ENCODE data around the gene MTMR12. TPM values are rescaled to one million over a fixed set of nuclear protein-coding genes. Genes with fewer than 3 reads are reported as not detected.
A peak's percentile ranks its signal among the peaks of the same experiment; 100 is the strongest.

MTMR12 gene
- total and polyA plus RNA-seq, 2 experiments from 2014 or later: 5.5 to 13.4 TPM

GRCh38 chr5:32311404-32312196 is 1.1 kb downstream of the MTMR12 start:
- in situ Hi-C loops (cut with MboI): loop anchor here (25.0 kb wide), 1 partner anchor 474 kb away; no protein-coding TSS in a partner anchor
- Histone ChIP-seq H3K9ac (peak overlapping the region; percentile 88), H3K27me3 (replicated peaks; ENCODE audit: insufficient read depth) (no peaks in the 10 kb centered on the region), H4K20me1 (ENCODE audit: insufficient read depth) (no peaks in the 10 kb centered on the region), H2AFZ (peak overlapping the region; percentile 85), H3K79me2 (ENCODE audit: insufficient read depth) (peaks cover 55% of the 10 kb centered on the region), H3K36me3 (ENCODE audit: low read depth) (no peaks in the 10 kb centered on the region), H3K4me2 (ENCODE audit: unreplicated experiment) (peak overlapping the region; percentile 100), H3K4me3 (peak overlapping the region; percentile 86), H3K4me1 (ENCODE audit: insufficient read depth) (peaks cover 14% of the 10 kb centered on the region), H3K9me3 (ENCODE audit: low read depth) (no peaks in the 10 kb centered on the region), H3K27ac (peak overlapping the region; percentile 85), H3K9me2 (ENCODE audit: insufficient read depth) (no peaks in the 10 kb centered on the region), H3F3A (ENCODE audit: insufficient read depth) (peaks cover 8% of the 10 kb centered on the region; the same call in 1 of the 2 replicates)
- TF ChIP-seq EZH2 (IDR thresholded peaks at IDR 0.05; ENCODE audit: insufficient read depth, poor library complexity, severe bottlenecking) (no peak), EZH2phosphoT487 (IDR thresholded peaks at IDR 0.05; ENCODE audit: insufficient read depth, low read depth) (no peak)
- DNase-seq: peak; percentile 57
- 24 to 27% methylated on average over 16 of the region's 16 CpGs for WGBS, 2 experiments (ENCODE audit: low coverage in 1 of 2, low lambda C conversion rate in 2 of 2, missing lambda C conversion rate in 2 of 2)

- in situ Hi-C loops (cut with MboI): loop anchor here (25.0 kb wide), 1 partner anchor 472 kb away; no protein-coding TSS in a partner anchor
- Histone ChIP-seq H2AFZ (no peak overlapping the region), H3K9ac (no peak overlapping the region), H3K9me3 (ENCODE audit: low read depth) (no peaks in the 10 kb centered on the region), H3K36me3 (ENCODE audit: low read depth) (no peaks in the 10 kb centered on the region), H4K20me1 (ENCODE audit: insufficient read depth) (no peaks in the 10 kb centered on the region), H3K4me3 (no peak overlapping the region), H3K9me2 (ENCODE audit: insufficient read depth) (no peaks in the 10 kb centered on the region), H3F3A (ENCODE audit: insufficient read depth) (peaks cover 8% of the 10 kb centered on the region; the same call in 1 of the 2 replicates), H3K27ac (no peak overlapping the region), H3K27me3 (replicated peaks; ENCODE audit: insufficient read depth) (no peaks in the 10 kb centered on the region), H3K4me1 (ENCODE audit: insufficient read depth) (peaks cover 14% of the 10 kb centered on the region), H3K4me2 (ENCODE audit: unreplicated experiment) (no peak overlapping the region), H3K79me2 (ENCODE audit: insufficient read depth) (peaks cover 73% of the 10 kb centered on the region)
- no peak for DNase-seq
- TF ChIP-seq EZH2 (IDR thresholded peaks at IDR 0.05; ENCODE audit: insufficient read depth, poor library complexity, severe bottlenecking): no peak
- no peak for TF ChIP-seq EZH2phosphoT487 (IDR thresholded peaks at IDR 0.05; ENCODE audit: insufficient read depth, low read depth)
- WGBS, 2 experiments (ENCODE audit: low coverage in 1 of 2, low lambda C conversion rate in 2 of 2, missing lambda C conversion rate in 2 of 2): 98 to 100% methylated on average over 6 of the region's 6 CpGs
Observed at GRCh38 chr5:32309761-32310160, 3.0 kb downstream of the MTMR12 start.

GRCh38 chr5:32308946-32309345 is 3.8 kb downstream of the MTMR12 start:
- Histone ChIP-seq H4K20me1 (ENCODE audit: insufficient read depth) (no peaks in the 10 kb centered on the region), H3K9me3 (ENCODE audit: low read depth) (no peaks in the 10 kb centered on the region), H3K4me2 (ENCODE audit: unreplicated experiment) (no peak overlapping the region), H3K9me2 (ENCODE audit: insufficient read depth) (no peaks in the 10 kb centered on the region), H2AFZ (no peak overlapping the region), H3K27ac (no peak overlapping the region), H3K79me2 (ENCODE audit: insufficient read depth) (peaks cover 81% of the 10 kb centered on the region), H3K36me3 (ENCODE audit: low read depth) (no peaks in the 10 kb centered on the region), H3K27me3 (replicated peaks; ENCODE audit: insufficient read depth) (no peaks in the 10 kb centered on the region), H3F3A (ENCODE audit: insufficient read depth) (peaks cover 8% of the 10 kb centered on the region; the same call in 1 of the 2 replicates), H3K4me3 (no peak overlapping the region), H3K9ac (no peak overlapping the region), H3K4me1 (ENCODE audit: insufficient read depth) (peaks cover 14% of the 10 kb centered on the region)
- TF ChIP-seq EZH2 (IDR thresholded peaks at IDR 0.05; ENCODE audit: insufficient read depth, poor library complexity, severe bottlenecking): no peak
- TF ChIP-seq EZH2phosphoT487 (IDR thresholded peaks at IDR 0.05; ENCODE audit: insufficient read depth, low read depth): no peak
- 40 to 43% methylated on average over 3 of the region's 3 CpGs for WGBS, 2 experiments (ENCODE audit: low coverage in 1 of 2, low lambda C conversion rate in 2 of 2, missing lambda C conversion rate in 2 of 2)
- no peak for DNase-seq
- in situ Hi-C loops (cut with MboI): loop anchor here (25.0 kb wide), 1 partner anchor 472 kb away; no protein-coding TSS in a partner anchor

- H3K9me2 ChIP-seq (ENCODE audit: insufficient read depth): no peaks in the 10 kb centered on the region
- peaks cover 8% of the 10 kb centered on the region; the same call in 1 of the 2 replicates for H3F3A ChIP-seq (ENCODE audit: insufficient read depth)
- H3K79me2 ChIP-seq (ENCODE audit: insufficient read depth): peaks cover 93% of the 10 kb centered on the region
- no peaks in the 10 kb centered on the region for H3K36me3 ChIP-seq (ENCODE audit: low read depth)
- 98 to 99% methylated on average over 4 of the region's 4 CpGs for WGBS, 2 experiments (ENCODE audit: low coverage in 1 of 2, low lambda C conversion rate in 2 of 2, missing lambda C conversion rate in 2 of 2)
- no peaks in the 10 kb centered on the region for H3K27me3 ChIP-seq (replicated peaks; ENCODE audit: insufficient read depth)
- H3K4me2 ChIP-seq (ENCODE audit: unreplicated experiment): no peak overlapping the region
- H4K20me1 ChIP-seq (ENCODE audit: insufficient read depth): no peaks in the 10 kb centered on the region
- H3K4me1 ChIP-seq (ENCODE audit: insufficient read depth): peaks cover 14% of the 10 kb centered on the region
- no peaks in the 10 kb centered on the region for H3K9me3 ChIP-seq (ENCODE audit: low read depth)
- no peak for DNase-seq
- no peak for TF ChIP-seq EZH2 (IDR thresholded peaks at IDR 0.05; ENCODE audit: insufficient read depth, poor library complexity, severe bottlenecking)
- no peak for TF ChIP-seq EZH2phosphoT487 (IDR thresholded peaks at IDR 0.05; ENCODE audit: insufficient read depth, low read depth)
- H3K27ac ChIP-seq: no peak overlapping the region
- in situ Hi-C loops (cut with MboI): loop anchor here (25.0 kb wide), 1 partner anchor 470 kb away; no protein-coding TSS in a partner anchor
- no peak overlapping the region for H3K9ac ChIP-seq
- H3K4me3 ChIP-seq: no peak overlapping the region
- H2AFZ ChIP-seq: no peak overlapping the region
Observed at GRCh38 chr5:32307769-32308194, 5.0 kb downstream of the MTMR12 start.

Measured in GM23248 (cell line).